ENCODE results near the gene ALAS1.
A peak's percentile ranks its signal among the peaks of the same experiment; 100 is the strongest.

Gene ALAS1

DNA sequence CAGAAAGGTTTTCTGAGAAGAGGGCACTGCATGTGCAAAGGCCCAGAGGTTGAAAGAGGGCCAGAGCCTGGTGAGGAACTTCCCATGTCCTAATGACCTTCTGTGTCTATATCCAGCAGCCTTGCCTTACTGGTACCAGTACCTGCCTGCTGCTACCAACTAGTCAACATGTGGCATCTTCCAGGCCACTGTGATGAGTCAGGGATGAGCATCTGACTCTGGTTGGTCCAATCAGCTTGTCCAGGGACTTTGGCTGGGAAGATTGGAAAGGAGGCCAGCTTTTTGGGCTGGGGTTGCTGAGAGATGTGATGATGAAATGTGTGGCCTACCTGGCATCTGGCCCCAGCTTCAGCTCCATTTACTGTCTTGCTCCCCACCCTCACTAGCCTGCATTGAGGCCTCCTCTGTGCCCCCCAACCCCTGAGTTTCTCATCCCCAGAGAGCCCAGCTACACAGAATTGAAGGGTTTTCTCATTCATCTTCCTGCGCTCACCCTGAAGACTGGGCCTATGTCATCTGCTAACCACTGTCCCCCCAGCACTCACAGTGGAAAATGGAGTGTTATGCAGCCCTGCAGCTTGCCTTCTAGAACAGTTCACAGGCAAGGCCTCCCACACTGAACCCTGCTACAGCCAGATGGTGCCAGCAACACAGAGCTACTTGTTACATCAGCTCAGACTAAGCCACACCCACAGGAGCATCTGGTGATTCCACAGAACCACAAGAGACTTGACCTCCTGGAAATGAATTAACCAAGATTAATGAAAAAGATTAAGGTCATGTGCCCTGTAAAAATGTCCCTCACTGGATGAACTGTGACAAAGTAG lies 42.3 kb downstream of the ALAS1 start:
- peaks cover 36 to 38% of the 10 kb centered on the region in 2 donors for H3K4me1 ChIP-seq (ENCODE audit: control insufficient read depth in 2 of 2, insufficient read depth in 2 of 2, low read length in 2 of 2)
- no peaks in the 10 kb centered on the region for H3K36me3 ChIP-seq (ENCODE audit: control insufficient read depth in 2 of 2, insufficient read depth in 2 of 2, low read length in 2 of 2)
- peak overlapping the region in 1 of 2 donors; percentile 18 for H3K27ac ChIP-seq (ENCODE audit: low read depth in 2 of 2, low read length in 2 of 2)
- peak overlapping the region in 1 of 2 donors; percentile 82 for H3K4me3 ChIP-seq (ENCODE audit: low read length in 2 of 2)
- no peak overlapping the region for H3K9ac ChIP-seq (ENCODE audit: low read depth in 1 of 2, low read length in 2 of 2)
- H3K9me3 ChIP-seq (ENCODE audit: control insufficient read depth in 2 of 2, low read length in 2 of 2), result no peaks in the 10 kb centered on the region
- H3K27me3 ChIP-seq (ENCODE audit: control insufficient read depth in 2 of 2, insufficient read depth in 2 of 2, low read length in 2 of 2), result no peaks in the 10 kb centered on the region

DNA sequence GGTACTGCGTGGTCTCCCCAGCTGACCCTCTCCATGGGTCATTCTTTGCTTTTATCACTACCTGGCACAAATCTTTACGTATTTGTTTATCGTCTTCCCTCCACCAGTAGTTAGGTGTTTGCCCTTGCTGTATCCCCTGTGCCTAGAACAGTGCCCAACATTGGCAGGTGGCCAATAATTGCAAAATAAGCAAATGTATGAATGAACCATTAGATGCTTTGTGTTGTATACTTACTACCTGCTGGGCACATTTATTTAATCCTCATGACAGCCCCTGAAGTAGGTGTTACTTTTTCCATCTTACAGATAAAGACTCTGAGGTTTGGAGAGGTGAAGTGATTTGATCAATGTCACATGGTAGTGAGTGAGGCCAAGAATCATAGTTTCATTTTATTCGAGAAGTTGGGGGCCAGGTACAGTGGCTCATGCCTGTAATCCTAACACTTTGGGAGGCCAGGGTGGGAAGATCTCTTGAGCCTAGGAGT lies 43.0 kb downstream of the ALAS1 start:
- no peaks in the 10 kb centered on the region for H3K27me3 ChIP-seq (ENCODE audit: control insufficient read depth in 2 of 2, insufficient read depth in 2 of 2, low read length in 2 of 2)
- H3K4me1 ChIP-seq (ENCODE audit: control insufficient read depth in 2 of 2, insufficient read depth in 2 of 2, low read length in 2 of 2), result peaks cover 34 to 38% of the 10 kb centered on the region in 2 donors
- no peaks in the 10 kb centered on the region for H3K36me3 ChIP-seq (ENCODE audit: control insufficient read depth in 2 of 2, insufficient read depth in 2 of 2, low read length in 2 of 2)
- H3K9me3 ChIP-seq (ENCODE audit: control insufficient read depth in 2 of 2, low read length in 2 of 2), result no peaks in the 10 kb centered on the region
- H3K9ac ChIP-seq (ENCODE audit: low read depth in 1 of 2, low read length in 2 of 2), result no peak overlapping the region
- no peak overlapping the region for H3K27ac ChIP-seq (ENCODE audit: low read depth in 2 of 2, low read length in 2 of 2)
- H3K4me3 ChIP-seq (ENCODE audit: low read length in 2 of 2), result no peak overlapping the region

DNA sequence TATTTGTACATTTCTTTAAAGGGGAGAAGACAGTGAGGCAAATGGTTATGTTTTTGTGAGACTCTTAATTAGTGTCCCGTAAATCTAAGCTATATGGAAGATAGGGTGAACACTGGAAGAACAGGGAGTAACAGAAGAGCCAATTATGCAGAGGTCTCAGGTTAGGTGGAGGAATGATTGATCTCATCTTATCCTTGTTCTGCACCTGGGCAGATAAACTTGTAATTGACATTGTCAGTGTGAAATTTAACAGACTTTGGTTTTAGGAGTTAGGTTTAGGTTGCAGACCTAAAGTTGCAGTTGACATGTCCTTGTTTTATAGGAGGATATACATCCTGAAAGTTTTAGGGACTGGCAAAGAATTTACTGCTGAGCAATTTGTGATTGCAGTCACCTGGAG lies 44.1 kb downstream of the ALAS1 start:
- H3K9me3 ChIP-seq (ENCODE audit: control insufficient read depth in 2 of 2, low read length in 2 of 2), result no peaks in the 10 kb centered on the region
- H3K4me1 ChIP-seq (ENCODE audit: control insufficient read depth in 2 of 2, insufficient read depth in 2 of 2, low read length in 2 of 2), result peaks cover 34% of the 10 kb centered on the region in 2 donors
- no peak overlapping the region for H3K4me3 ChIP-seq (ENCODE audit: low read length in 2 of 2)
- H3K36me3 ChIP-seq (ENCODE audit: control insufficient read depth in 2 of 2, insufficient read depth in 2 of 2, low read length in 2 of 2), result no peaks in the 10 kb centered on the region
- H3K9ac ChIP-seq (ENCODE audit: low read depth in 1 of 2, low read length in 2 of 2), result no peak overlapping the region
- H3K27me3 ChIP-seq (ENCODE audit: control insufficient read depth in 2 of 2, insufficient read depth in 2 of 2, low read length in 2 of 2), result no peaks in the 10 kb centered on the region
- H3K27ac ChIP-seq (ENCODE audit: low read depth in 2 of 2, low read length in 2 of 2), result no peak overlapping the region

DNA sequence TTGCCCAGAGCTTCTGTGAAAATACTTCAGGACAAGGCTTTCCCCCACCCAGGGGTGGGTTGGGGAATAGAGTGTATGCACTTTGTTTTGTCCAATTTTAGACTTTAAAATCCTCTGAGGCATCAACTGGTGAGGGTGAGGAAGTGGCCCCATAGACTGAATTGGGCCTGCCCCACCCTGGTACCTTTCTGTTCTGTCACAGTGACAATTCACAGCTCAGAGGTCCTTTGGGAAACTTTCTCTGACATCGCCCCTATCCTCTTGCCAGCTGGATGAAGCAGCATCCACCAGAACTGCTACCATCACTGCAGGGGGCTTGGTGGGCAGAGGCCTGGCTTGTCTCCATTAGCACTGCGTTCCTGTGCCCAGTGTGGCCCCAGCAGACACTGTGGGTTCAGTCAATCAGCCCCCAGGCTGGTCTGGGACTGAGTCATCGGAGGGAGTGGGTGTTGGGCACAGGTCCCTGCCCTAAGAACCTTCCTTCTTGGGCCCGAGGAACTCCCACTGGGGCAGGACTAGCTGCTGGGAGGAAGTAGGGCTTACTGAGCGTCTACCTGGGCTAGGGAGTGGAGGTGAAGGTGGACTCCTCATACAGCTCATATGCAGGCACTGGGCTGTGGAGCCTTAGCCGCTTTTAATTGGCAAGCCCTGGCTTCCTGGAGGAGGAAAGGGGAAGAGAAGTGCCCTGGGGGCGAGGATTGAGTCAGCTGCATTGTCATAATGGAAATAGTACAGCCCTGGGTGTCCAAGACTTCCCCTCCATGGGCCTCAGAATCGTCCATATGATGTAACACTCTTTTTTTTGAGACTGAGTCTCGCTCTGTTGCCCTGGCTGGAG lies 46.0 kb downstream of the ALAS1 start:
- Histone ChIP-seq H3K4me1 (ENCODE audit: control insufficient read depth in 2 of 2, insufficient read depth in 2 of 2, low read length in 2 of 2) (peaks cover 18 to 20% of the 10 kb centered on the region in 2 donors), H3K36me3 (ENCODE audit: control insufficient read depth in 2 of 2, insufficient read depth in 2 of 2, low read length in 2 of 2) (peaks cover 5% of the 10 kb centered on the region in 2 donors), H3K27ac (ENCODE audit: low read depth in 2 of 2, low read length in 2 of 2) (peak overlapping the region in 1 of 2 donors; percentile 87), H3K4me3 (ENCODE audit: low read length in 2 of 2) (no peak overlapping the region), H3K27me3 (ENCODE audit: control insufficient read depth in 2 of 2, insufficient read depth in 2 of 2, low read length in 2 of 2) (no peaks in the 10 kb centered on the region), H3K9ac (ENCODE audit: low read depth in 1 of 2, low read length in 2 of 2) (peak overlapping the region in 1 of 2 donors; percentile 32), H3K9me3 (ENCODE audit: control insufficient read depth in 2 of 2, low read length in 2 of 2) (no peaks in the 10 kb centered on the region)

DNA sequence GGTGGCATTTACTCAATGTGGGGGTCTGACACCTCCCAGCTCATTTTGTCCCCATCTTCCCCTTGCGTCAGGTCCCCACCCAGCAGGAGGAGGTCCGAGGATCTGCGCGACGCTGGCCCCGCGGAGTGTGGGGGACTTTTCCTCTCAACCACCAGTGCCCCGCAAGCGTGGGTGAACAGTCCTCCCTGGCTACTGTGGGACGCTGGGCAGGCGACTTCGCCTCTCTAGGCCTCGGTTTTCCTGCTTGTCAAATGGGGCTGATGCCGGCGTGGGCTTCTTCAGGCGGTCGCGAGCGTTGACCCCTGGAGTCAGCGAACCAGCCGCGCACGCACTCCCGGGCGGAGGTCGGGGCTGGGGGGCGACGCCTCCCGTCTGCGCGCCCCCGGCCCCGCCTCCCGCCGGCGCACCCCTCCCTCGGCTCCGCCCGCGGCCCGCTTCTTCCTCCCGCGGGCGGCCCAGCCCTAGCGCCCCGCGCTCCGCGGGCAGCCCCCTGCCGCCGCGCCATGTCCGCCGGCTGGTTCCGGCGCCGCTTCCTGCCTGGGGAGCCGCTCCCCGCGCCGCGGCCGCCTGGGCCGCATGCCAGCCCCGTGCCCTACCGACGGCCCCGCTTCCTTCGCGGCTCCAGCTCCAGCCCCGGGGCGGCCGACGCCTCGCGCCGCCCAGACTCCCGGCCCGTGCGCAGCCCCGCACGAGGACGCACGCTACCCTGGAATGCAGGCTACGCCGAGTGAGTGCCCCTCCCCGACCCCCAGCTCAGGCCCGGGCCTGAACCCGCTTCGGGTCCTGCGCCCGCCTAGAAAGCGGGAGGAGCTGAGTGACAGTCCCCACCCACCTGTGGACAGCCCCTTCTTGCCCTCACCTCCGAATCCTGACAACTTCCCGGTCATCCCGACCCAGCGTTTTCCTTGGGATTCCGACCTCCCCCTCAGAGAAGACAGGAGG lies 47.6 kb downstream of the ALAS1 start, which contains the start of gene PPM1M:
Gene PPM1M, plus strand, starts transcription at position 438 of the 942 bp plus-strand sequence. Its CDS starts 66 bp downstream, at position 504.
- H3K27ac ChIP-seq (ENCODE audit: low read depth in 2 of 2, low read length in 2 of 2), result peak within 1 kb of the TSS; percentile 72 to 87
- peaks cover 11 to 17% of the 10 kb centered on the region in 2 donors for H3K4me1 ChIP-seq (ENCODE audit: control insufficient read depth in 2 of 2, insufficient read depth in 2 of 2, low read length in 2 of 2)
- H3K9ac ChIP-seq (ENCODE audit: low read depth in 1 of 2, low read length in 2 of 2), result peak within 1 kb of the TSS; percentile 75 to 83
- H3K27me3 ChIP-seq (ENCODE audit: control insufficient read depth in 2 of 2, insufficient read depth in 2 of 2, low read length in 2 of 2), result no peaks in the 10 kb centered on the region
- H3K36me3 ChIP-seq (ENCODE audit: control insufficient read depth in 2 of 2, insufficient read depth in 2 of 2, low read length in 2 of 2), result peaks cover 11 to 13% of the 10 kb centered on the region in 2 donors
- H3K9me3 ChIP-seq (ENCODE audit: control insufficient read depth in 2 of 2, low read length in 2 of 2), result no peaks in the 10 kb centered on the region
- H3K4me3 ChIP-seq (ENCODE audit: low read length in 2 of 2), result peak within 1 kb of the TSS; percentile 72 to 74

DNA sequence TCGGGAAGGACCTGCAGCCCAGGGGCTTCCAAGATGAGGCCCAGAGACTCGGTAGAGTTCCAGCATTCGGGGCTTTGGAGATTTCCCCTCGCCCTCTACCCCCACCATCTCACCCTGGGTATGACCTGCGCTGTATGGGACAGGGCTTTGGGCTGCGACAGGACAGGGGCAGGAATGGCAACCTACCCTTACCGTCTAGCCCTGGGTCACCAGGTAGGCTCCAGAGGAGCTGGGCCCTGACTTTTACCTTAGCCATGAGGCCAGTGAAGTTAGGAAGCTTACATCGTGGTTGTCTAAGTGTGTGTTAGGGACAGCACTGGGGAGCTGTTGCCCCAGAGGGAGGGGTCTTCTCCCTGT lies 48.3 kb downstream of the ALAS1 start:
- H3K27ac ChIP-seq (ENCODE audit: low read depth in 2 of 2, low read length in 2 of 2), result peak overlapping the region; percentile 61 to 87
- peak overlapping the region; percentile 72 to 74 for H3K4me3 ChIP-seq (ENCODE audit: low read length in 2 of 2)
- no peaks in the 10 kb centered on the region for H3K9me3 ChIP-seq (ENCODE audit: control insufficient read depth in 2 of 2, low read length in 2 of 2)
- no peaks in the 10 kb centered on the region for H3K27me3 ChIP-seq (ENCODE audit: control insufficient read depth in 2 of 2, insufficient read depth in 2 of 2, low read length in 2 of 2)
- peaks cover 11 to 16% of the 10 kb centered on the region in 2 donors for H3K36me3 ChIP-seq (ENCODE audit: control insufficient read depth in 2 of 2, insufficient read depth in 2 of 2, low read length in 2 of 2)
- H3K4me1 ChIP-seq (ENCODE audit: control insufficient read depth in 2 of 2, insufficient read depth in 2 of 2, low read length in 2 of 2), result peaks cover 11 to 17% of the 10 kb centered on the region in 2 donors
- peak overlapping the region; percentile 75 to 83 for H3K9ac ChIP-seq (ENCODE audit: low read depth in 1 of 2, low read length in 2 of 2)

DNA sequence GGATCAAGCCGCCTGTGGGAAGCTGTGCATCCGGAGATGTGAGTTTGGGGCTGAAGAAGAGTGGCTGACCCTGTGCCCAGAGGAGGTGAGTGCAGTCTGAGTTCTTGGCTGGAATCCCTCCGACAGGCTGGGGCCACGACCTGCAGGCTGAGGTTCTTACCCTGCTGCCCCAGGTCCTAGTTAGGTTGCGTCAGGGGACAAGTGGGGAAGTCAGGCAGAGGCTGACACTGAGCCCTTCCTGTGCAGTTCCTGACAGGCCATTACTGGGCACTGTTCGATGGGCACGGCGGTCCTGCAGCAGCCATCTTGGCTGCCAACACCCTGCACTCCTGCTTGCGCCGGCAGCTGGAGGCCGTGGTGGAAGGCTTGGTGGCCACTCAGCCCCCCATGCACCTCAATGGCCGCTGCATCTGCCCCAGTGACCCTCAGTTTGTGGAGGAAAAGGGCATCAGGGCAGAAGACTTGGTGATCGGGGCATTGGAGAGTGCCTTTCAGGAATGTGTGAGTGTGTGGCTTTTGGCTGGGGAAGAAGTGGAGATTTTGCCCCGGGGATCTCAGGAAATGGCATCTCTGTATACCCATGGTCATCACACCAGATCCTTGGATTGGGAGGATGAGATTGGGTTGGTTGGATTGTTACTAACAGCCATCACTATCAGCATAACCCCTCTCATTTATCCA lies 48.9 kb downstream of the ALAS1 start:
- no peaks in the 10 kb centered on the region for H3K27me3 ChIP-seq (ENCODE audit: control insufficient read depth in 2 of 2, insufficient read depth in 2 of 2, low read length in 2 of 2)
- H3K9me3 ChIP-seq (ENCODE audit: control insufficient read depth in 2 of 2, low read length in 2 of 2), result no peaks in the 10 kb centered on the region
- peak overlapping the region; percentile 72 to 74 for H3K4me3 ChIP-seq (ENCODE audit: low read length in 2 of 2)
- H3K27ac ChIP-seq (ENCODE audit: low read depth in 2 of 2, low read length in 2 of 2), result peak overlapping the region in 1 of 2 donors; percentile 87
- peaks cover 11 to 19% of the 10 kb centered on the region in 2 donors for H3K36me3 ChIP-seq (ENCODE audit: control insufficient read depth in 2 of 2, insufficient read depth in 2 of 2, low read length in 2 of 2)
- H3K9ac ChIP-seq (ENCODE audit: low read depth in 1 of 2, low read length in 2 of 2), result no peak overlapping the region
- H3K4me1 ChIP-seq (ENCODE audit: control insufficient read depth in 2 of 2, insufficient read depth in 2 of 2, low read length in 2 of 2), result peaks cover 11 to 17% of the 10 kb centered on the region in 2 donors

DNA sequence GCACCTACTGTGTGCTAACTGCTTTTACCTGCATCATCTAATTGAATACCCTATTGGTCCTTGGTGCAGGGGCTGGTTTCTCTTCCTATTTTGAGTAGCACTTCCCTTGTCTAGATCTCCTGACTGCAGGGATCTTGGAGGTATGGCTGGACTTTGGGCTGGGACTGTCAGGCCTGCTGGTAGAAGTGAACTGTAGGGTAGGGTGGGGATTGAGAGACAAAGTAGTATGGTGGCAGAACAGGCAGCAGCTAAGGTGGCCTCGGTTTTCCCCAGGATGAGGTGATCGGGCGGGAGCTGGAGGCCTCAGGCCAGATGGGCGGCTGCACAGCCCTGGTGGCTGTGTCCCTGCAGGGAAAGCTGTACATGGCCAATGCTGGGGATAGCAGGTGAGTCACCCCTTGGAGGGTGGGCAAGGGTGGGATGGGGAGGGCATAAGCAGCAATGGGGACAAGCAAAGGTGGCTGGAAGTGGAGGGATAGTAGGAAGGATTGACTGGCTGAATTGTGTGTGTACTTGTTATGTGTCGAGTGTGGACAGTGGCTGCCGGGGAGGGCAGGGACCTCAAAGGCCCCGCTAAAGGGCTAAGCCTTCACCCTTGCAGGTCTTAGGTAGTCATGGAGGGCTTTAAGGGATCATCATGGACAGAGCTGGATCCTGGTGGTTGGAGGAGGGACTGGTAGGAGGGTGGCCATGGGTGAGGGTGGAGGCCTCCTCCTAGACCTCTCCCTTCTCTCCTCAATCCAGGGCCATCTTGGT lies 49.6 kb downstream of the ALAS1 start:
- Histone ChIP-seq H3K9me3 (ENCODE audit: control insufficient read depth in 2 of 2, low read length in 2 of 2) (no peaks in the 10 kb centered on the region), H3K4me3 (ENCODE audit: low read length in 2 of 2) (peak overlapping the region in 1 of 2 donors; percentile 22), H3K9ac (ENCODE audit: low read depth in 1 of 2, low read length in 2 of 2) (no peak overlapping the region), H3K27me3 (ENCODE audit: control insufficient read depth in 2 of 2, insufficient read depth in 2 of 2, low read length in 2 of 2) (no peaks in the 10 kb centered on the region), H3K36me3 (ENCODE audit: control insufficient read depth in 2 of 2, insufficient read depth in 2 of 2, low read length in 2 of 2) (peaks cover 11 to 19% of the 10 kb centered on the region in 2 donors), H3K27ac (ENCODE audit: low read depth in 2 of 2, low read length in 2 of 2) (no peak overlapping the region), H3K4me1 (ENCODE audit: control insufficient read depth in 2 of 2, insufficient read depth in 2 of 2, low read length in 2 of 2) (peaks cover 11 to 17% of the 10 kb centered on the region in 2 donors)

Measured in mucosa of rectum (tissue), 2 donors.